GM20000 (cell line): ENCODE results near the gene TRPC4.

Source experiments
- DNase-seq: peaks from one replicate; pipeline ENCODE4 v3.0.0; 2012; ENCODE audit warnings: low spot score
- CTCF ChIP-seq: IDR thresholded peaks from 2 replicates; pipeline ENCODE4 v1.5.1; 2012; ENCODE audit warnings: mild to moderate bottlenecking, control low read depth; ENCODE audit errors: extremely low read depth, missing control alignments

Gene TRPC4

DNA sequence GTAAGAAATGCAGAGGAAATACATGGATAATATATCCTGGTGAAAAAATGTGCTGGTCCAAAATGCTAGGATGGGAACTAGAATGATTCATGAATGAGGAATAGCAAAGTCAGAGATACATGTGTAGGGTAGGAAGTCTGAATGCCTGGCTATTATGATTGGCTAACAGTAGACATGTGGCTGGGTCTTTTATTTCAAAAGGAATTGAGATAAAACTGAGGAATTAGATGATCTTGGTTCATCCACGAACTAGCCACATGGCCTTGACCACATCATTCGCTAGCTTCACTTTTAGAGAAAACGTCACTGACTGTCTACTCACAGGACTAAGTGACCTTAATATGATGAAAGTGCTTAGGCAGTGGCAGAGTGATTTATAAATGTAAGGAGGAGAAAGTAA, 103.1 kb downstream of the TRPC4 start:
- TF ChIP-seq CTCF: no peak
- DNase-seq: no peak

GRCh38 chr13:37755349-37755748, 114.2 kb downstream of the TRPC4 start:
- DNase-seq: no peak
- no peak for TF ChIP-seq CTCF

GRCh38 chr13:37753776-37754175, 115.8 kb downstream of the TRPC4 start:
- no peak for DNase-seq
- no peak for TF ChIP-seq CTCF

GRCh38 chr13:37752146-37752545, 117.4 kb downstream of the TRPC4 start:
- TF ChIP-seq CTCF: no peak

DNA sequence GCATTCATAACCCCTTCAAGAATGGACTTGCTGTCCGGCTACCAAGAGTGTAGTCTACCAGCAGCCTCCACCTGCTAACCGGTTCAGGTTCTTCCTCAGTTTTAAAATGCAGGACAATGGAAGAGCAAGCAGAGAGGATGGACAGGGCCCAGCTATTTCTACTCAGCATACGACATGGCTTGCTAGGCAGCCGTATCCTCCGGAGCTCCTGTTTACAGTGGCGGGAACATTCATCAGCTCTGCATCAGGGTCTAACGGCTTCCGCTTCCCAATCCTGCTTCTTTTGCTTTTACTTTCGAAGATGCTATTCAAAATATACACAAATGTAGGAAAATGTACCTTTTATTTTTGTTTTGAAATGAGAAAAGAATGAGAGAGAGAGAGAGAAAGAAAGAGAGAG, 118.5 kb downstream of the TRPC4 start:
- no peak for DNase-seq
- no peak for TF ChIP-seq CTCF

More at GRCh38 chr13:37752146-37752545, 117.4 kb downstream of the TRPC4 start:
- DNase-seq: no peak

- no peak for DNase-seq
- TF ChIP-seq CTCF: no peak
These were observed 120.7 kb downstream of the TRPC4 start for GRCh38 chr13:37748913-37749312.

- DNase-seq: no peak
- no peak for TF ChIP-seq CTCF
These were observed 122.4 kb downstream of the TRPC4 start for GRCh38 chr13:37747071-37747612.
